HG03064 (cell line): Measurements from ENCODE around the gene HS3ST5.
"Not testable (repeated sequence)": the region's sequence is repeated elsewhere in the genome, so short reads cannot be mapped to it uniquely, and the experiment has no call there.

ENCODE experiments used
- ATAC-seq: cut with Tn5 transposase; IDR thresholded peaks from one replicate; pipeline ENCODE4 v1.9.1; 2021; ENCODE audit warnings: low read depth; ENCODE audit not compliant: unreplicated experiment

The HS3ST5 gene

GRCh38 chr6:114108119-114109002 is 234.5 kb downstream of the HS3ST5 start:
- no peak for ATAC-seq

GRCh38 chr6:114106020-114106419 is 236.8 kb downstream of the HS3ST5 start:
- no peak for ATAC-seq

DNA sequence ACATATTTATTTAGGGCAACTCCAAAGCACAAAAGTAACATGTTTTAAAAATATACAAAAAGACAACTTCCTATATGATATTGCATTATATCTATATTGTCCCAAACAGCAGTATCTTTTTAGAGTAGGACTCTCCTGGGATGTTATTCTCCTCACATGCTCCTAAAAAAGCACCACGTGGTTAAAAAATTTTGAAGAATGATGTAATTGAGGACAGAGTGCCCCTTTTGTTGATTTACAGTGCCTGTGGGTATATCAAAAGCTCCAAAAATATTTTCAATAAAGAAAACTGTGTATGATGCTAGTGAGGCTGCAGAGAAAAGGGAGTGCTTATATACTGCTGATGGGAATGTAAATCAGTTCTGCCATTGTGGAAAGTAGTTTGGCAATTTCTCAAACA is 241.6 kb downstream of the HS3ST5 start:
- ATAC-seq = no peak

DNA sequence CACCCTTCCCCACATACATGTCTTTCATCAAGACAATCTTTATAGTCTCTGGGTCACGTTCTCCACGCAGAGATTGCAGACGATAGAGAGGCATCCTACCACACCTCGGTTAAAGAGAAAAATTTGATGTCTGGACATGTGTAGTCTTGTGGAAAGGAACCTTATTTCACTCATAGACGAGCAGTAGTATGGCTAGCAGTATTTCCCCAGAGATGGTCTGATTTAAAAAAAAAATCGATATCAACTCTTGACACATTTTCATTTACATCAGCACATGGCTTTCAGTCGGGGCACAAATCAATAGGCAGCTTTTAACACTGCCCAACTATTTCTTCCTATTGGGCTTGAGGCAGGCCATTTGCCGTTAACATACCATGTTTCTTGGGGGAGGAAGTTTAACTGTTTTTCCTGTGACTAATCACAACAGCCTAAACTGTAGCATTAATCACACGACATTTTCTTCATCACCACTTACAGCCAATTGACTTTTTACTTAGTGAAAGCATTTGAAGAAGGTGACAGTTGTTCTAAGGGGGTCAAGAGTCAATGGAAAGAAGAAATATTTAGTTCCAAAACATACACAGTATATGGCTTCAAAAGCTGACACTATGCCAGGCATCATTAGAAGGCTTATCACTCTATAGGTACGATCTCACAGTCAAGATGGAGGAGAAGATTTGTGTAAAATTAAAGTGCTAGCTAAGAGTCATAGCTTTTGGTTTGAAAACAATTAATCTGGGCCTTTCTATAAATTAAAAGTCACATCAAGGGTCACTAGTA is 242.4 kb downstream of the HS3ST5 start:
- no peak for ATAC-seq

DNA sequence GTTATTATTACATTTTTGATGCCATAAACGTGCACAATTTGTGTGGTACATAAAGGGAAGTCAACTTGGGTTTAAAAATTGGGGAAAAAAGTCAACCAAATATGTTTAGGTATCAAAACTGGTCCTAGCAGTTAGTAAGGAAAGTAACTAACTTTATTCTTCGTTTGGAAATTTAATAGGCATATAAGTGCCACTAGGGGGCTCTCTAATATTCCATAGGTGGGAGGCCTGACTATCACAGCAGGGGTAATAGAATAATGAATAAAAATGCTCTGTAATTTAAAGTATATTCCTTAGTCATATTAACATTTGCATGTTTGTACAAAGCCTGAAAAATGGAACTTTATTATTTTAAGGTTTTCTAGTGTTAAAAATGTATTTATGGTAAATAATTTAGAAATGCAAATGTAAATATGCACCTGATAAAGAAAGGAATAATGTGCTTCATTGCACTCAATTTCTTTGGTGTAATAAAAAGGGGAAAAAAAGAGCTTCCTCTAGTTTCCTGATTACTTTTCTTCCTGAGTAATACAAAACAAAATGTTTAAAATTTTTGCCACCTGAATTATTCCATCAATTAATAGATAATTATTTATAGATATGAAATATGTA is 246.2 kb downstream of the HS3ST5 start:
- ATAC-seq = no peak

DNA sequence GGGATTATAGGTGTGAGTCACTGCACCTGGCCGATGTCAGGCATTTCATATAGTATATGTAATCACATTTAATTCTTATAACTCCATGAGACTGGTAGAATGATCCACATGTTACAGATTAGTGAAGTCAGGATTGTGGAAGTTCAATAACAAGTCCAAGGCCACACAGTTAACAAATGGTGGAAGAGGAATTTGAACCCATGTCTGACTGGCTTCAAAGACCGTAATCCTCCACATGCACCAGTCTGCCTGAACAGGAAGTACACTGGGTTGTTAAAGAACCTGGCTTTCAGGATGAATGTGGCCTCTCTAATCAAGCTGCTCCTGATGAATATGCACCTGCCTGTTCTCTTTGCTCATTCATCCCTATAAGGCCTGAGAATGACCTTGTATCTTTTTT is 249.9 kb downstream of the HS3ST5 start:
- no peak for ATAC-seq

GRCh38 chr6:114090626-114091025 is 252.2 kb downstream of the HS3ST5 start:
- ATAC-seq = no peak

GRCh38 chr6:114087496-114087895 is 255.3 kb downstream of the HS3ST5 start:
- no peak for ATAC-seq

GRCh38 chr6:114085211-114085610 is 257.6 kb downstream of the HS3ST5 start:
- ATAC-seq = no peak

GRCh38 chr6:114084327-114084890 is 258.4 kb downstream of the HS3ST5 start:
- no peak for ATAC-seq

GRCh38 chr6:114083251-114083650 is 259.6 kb downstream of the HS3ST5 start:
- no peak for ATAC-seq

- ATAC-seq = no peak
Measured at GRCh38 chr6:114081730-114082129, 261.1 kb downstream of the HS3ST5 start.

DNA sequence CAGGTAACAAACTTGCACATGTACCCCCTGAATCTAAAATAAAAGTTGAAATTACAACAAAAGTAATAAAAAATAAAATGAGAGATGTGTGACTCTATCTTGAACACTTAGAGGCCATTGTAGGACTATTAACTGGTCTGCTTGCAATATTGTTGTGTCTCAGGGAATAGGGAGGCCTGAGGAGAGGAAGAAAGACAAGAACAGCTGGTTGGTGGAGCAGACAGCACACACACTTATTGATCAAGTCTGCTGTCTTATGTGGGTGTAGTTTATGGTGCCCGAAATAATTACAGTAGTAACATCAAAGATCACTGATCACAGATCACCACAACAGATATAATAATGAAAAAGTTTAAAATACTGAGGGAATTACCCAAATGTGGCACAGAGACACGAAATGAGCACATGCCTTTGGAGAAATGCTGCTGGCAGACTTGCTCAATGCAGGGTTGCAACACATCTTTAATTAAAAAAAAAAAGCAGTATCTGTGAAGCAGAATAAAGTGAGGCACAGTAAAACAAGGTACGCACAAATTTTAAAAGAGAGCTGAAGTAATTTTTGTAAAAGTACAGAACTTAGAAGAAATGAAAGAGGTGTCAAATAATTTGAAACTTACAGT is 261.8 kb downstream of the HS3ST5 start:
- ATAC-seq = no peak

GRCh38 chr6:114080410-114080809 is 262.4 kb downstream of the HS3ST5 start:
- not testable (repeated sequence) for ATAC-seq

DNA sequence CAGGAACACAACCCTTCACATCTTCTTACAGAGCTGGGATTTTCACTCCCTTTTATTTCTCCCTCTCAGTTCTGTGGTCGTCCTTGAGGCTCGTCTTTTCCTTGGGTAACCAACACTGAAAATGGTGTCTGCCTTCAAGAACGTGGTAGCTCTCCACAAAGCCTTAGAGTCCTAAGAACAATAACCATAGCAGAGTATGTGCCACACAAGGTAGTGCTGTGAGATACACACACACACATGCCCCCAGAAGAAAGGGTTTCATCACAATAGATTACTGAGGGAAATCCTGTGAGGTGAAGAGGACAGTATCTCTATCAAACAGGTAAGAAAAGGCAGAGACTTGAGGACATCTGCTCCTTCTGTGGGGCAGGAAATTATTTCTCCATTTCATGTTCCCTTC is 267.0 kb downstream of the HS3ST5 start:
- ATAC-seq = no peak

DNA sequence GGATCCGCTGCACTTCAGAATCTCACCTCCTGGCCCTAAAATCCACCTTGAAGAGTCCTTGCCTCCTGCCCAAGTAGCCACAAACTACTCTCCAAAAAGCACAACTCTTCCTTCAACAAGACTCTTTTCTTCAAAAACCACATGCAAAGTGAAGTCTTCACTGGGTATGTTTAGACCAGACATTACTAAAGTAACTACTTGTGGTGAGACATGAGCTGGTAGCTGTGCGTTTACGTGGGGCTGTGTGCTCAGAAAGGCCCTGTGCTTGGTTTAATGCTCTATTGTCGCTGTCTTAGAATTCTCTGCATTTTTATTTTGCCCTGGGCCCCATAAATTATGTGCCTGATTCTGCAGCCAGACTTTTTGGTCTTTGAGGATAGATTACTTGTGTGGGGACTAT is 267.5 kb downstream of the HS3ST5 start:
- ATAC-seq = no peak

- no peak for ATAC-seq
Measured at GRCh38 chr6:114068771-114069170, 274.1 kb downstream of the HS3ST5 start.

DNA sequence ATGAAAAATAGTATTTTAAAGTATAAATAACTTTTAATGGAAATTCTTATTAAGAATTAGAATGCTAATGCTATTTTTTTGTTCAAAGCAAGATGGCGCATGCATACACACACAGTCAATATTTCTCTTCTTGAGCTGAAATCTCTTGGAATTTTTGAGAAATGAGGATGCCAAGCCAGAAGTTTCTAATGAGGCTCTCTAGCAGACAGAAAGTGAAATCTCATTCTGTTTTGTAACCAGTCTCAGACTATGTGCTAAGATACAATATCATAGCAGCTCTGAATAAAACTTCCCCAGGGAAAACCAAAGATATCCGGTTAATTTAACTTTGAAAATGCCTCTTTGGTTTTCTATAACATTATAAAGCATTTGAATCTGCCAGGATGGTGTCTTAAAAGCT is 274.7 kb downstream of the HS3ST5 start:
- ATAC-seq = no peak

DNA sequence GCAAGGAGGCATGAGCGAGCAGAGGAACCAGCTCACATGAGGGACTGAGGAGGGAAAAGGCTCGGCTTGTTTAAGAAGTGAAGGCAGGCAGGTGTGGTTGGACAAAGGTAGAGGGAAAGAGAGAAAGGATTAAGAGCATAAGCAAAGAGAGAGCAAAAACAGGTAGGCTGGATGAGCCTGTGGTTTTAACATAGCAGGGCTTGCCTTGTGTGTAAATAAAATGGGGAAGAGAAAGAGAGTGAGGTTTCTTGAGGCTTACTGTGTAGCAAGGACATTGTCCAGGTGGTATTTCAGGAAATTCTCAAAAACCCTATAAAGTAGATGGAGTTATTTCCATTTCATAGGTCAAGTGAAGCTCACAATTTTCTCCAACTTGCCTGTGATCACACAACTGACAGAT is 278.0 kb downstream of the HS3ST5 start:
- no peak for ATAC-seq

DNA sequence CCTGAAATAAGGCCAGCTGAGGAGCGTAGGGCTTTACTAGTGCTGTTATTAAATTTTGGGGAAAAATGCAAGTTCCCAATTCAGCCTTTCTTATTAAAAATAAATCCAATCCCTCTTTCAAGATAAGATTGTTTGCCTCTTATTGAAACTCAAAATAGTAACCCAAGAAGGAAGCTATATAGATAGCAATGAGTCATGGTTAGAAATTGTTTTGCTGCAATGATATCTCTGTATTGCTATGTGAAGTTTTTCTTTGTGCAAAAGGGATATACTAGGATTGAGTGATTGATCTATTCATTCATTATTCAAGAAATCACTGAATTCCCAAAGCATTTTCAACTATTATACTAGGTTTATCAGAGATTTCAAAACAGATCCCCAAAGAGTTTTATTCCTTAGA is 278.9 kb downstream of the HS3ST5 start:
- no peak for ATAC-seq

- ATAC-seq = no peak
Measured at GRCh38 chr6:114062199-114062598, 280.6 kb downstream of the HS3ST5 start.
